HepG2 (cell line): ENCODE results near the gene COASY. TPM values are rescaled to one million over a fixed set of nuclear protein-coding genes. Genes with fewer than 3 reads are reported as not detected.

Source experiments
- BCL6 ChIP-seq: IDR thresholded peaks from 2 replicates; pipeline ENCODE4 v1.6.1; 2016; ENCODE audit warnings: missing genetic modification reagents, missing compliant biosample characterization
- BHLHE40 ChIP-seq: IDR thresholded peaks from 2 replicates; pipeline ENCODE4 v1.6.1; 2011; ENCODE audit warnings: low read length, improper control_type of control experiment
- CAMTA2 ChIP-seq: sonication (generic); formaldehyde crosslinking; IDR thresholded peaks from 2 replicates; pipeline ENCODE4 v1.4.0; 2020; ENCODE audit warnings: mild to moderate bottlenecking, missing genetic modification reagents, borderline replicate concordance
- HNRNPL ChIP-seq: fragments of 200-400 bp; formaldehyde crosslinking; IDR thresholded peaks from 2 replicates; pipeline ENCODE4 v1.6.1; 2017; ENCODE audit warnings: mild to moderate bottlenecking, low read depth, low read length
- NAIF1 ChIP-seq: sonication (generic); formaldehyde crosslinking; IDR thresholded peaks from 2 replicates; pipeline ENCODE4 v1.5.0; 2020; ENCODE audit warnings: mild to moderate bottlenecking, missing genetic modification reagents, borderline replicate concordance
- NFE2L2 ChIP-seq: fragments of 150-350 bp; IDR thresholded peaks from 2 replicates; pipeline ENCODE4 v1.6.1; 2014; ENCODE audit warnings: low read length
- NONO ChIP-seq, 2 experiments: fragments of 450-650 bp in 1 of 2; sonication (generic) in 1 of 2; formaldehyde crosslinking in 1 of 2; IDR thresholded peaks in 1 of 2; conservative IDR thresholded peaks in 1 of 2; 2 replicates each; pipeline versions ENCODE4 v1.6.1 to v1.8.0; 2017 to 2022; ENCODE audit warnings: mild to moderate bottlenecking in 1 of 2, missing genetic modification reagents in 1 of 2, moderate library complexity in 1 of 2
- NR2F6 ChIP-seq, 2 experiments: IDR thresholded peaks; 2 replicates each; pipeline ENCODE4 v1.6.1; 2016; ENCODE audit warnings: antibody characterized with exemption in 1 of 2, mild to moderate bottlenecking in 1 of 2
- RAD51 ChIP-seq: fragments of 450-650 bp; IDR thresholded peaks from 2 replicates; pipeline ENCODE4 v1.6.1; 2016; ENCODE audit warnings: borderline replicate concordance
- RARA ChIP-seq: IDR thresholded peaks from 2 replicates; pipeline ENCODE4 v1.6.1; 2016; ENCODE audit warnings: missing genetic modification reagents, missing compliant biosample characterization
- SMAD1 ChIP-seq: sonication (generic); formaldehyde crosslinking; IDR thresholded peaks from 2 replicates; pipeline ENCODE4 v1.4.0; 2020; ENCODE audit warnings: missing genetic modification reagents, low read depth, mild to moderate bottlenecking, borderline replicate concordance
- SMAD9 ChIP-seq: sonication (generic); formaldehyde crosslinking; IDR thresholded peaks from 2 replicates; pipeline ENCODE4 v1.5.1; 2020; ENCODE audit warnings: mild to moderate bottlenecking, missing genetic modification reagents
- SNAI1 ChIP-seq: sonication (generic); formaldehyde crosslinking; IDR thresholded peaks from 2 replicates; pipeline ENCODE4 v1.5.0; 2020; ENCODE audit warnings: mild to moderate bottlenecking, missing genetic modification reagents, borderline replicate concordance
- TCF7L2 ChIP-seq: IDR thresholded peaks from 2 replicates; pipeline ENCODE4 v1.6.1; 2011; ENCODE audit warnings: mild to moderate bottlenecking, low read depth, low read length, moderate library complexity
- ZBTB8A ChIP-seq: sonication (generic); formaldehyde crosslinking; IDR thresholded peaks from 2 replicates; pipeline ENCODE4 v1.4.0; 2020; ENCODE audit warnings: mild to moderate bottlenecking, low read depth, missing genetic modification reagents, borderline replicate concordance
- ZKSCAN5 ChIP-seq: sonication (generic); formaldehyde crosslinking; IDR thresholded peaks from 2 replicates; pipeline ENCODE4 v1.5.1; 2020; ENCODE audit warnings: mild to moderate bottlenecking, missing genetic modification reagents
- ZNF124 ChIP-seq: sonication (generic); formaldehyde crosslinking; IDR thresholded peaks from 2 replicates; pipeline ENCODE4 v1.4.0; 2020; ENCODE audit warnings: missing genetic modification reagents
- ZNF558 ChIP-seq: sonication (generic); formaldehyde crosslinking; IDR thresholded peaks from 2 replicates; pipeline ENCODE4 v1.9.0; 2022; ENCODE audit warnings: mild to moderate bottlenecking, missing genetic modification reagents, borderline replicate concordance
- ZNF615 ChIP-seq: sonication (generic); formaldehyde crosslinking; IDR thresholded peaks from 2 replicates; pipeline ENCODE4 v1.5.0; 2020; ENCODE audit warnings: mild to moderate bottlenecking, missing genetic modification reagents, borderline replicate concordance
- ZNF660 ChIP-seq: sonication (generic); formaldehyde crosslinking; IDR thresholded peaks from 2 replicates; pipeline ENCODE4 v1.5.1; 2020; ENCODE audit warnings: mild to moderate bottlenecking, low read depth, missing genetic modification reagents, borderline replicate concordance
- ZNF780A ChIP-seq: sonication (generic); formaldehyde crosslinking; IDR thresholded peaks from 2 replicates; pipeline ENCODE4 v1.8.0; 2022; ENCODE audit warnings: mild to moderate bottlenecking, missing genetic modification reagents, moderate library complexity
- ZNF839 ChIP-seq: sonication (generic); formaldehyde crosslinking; IDR thresholded peaks from 2 replicates; pipeline ENCODE4 v1.4.0; 2020; ENCODE audit warnings: missing genetic modification reagents, mild to moderate bottlenecking, borderline replicate concordance
- ZNF883 ChIP-seq: sonication (generic); formaldehyde crosslinking; IDR thresholded peaks from 2 replicates; pipeline ENCODE4 v1.5.1; 2020; ENCODE audit warnings: mild to moderate bottlenecking, missing genetic modification reagents; ENCODE audit errors: not compliant biosample characterization
- ZSCAN31 ChIP-seq: sonication (generic); formaldehyde crosslinking; IDR thresholded peaks from 2 replicates; pipeline ENCODE4 v1.5.0; 2020; ENCODE audit warnings: low read depth, mild to moderate bottlenecking, missing genetic modification reagents
- polyA plus RNA-seq, 8 experiments: library from polyadenylated mRNA; depleted of rRNA in 3 of 8; stranded (reverse) in 7 of 8; unstranded in 1 of 8; fragments of >200 nt; fragmentation: Illumina TruSeq in 4 of 8; extraction: Trizol in 4 of 8; gene quantifications; 2 replicates each; pipeline versions ENCODE4 v1.2.1 to v1.2.3, GENCODE V29; 2011 to 2016; ENCODE audit warnings: low read depth in 4 of 8, missing spikeins in 1 of 8, mixed read lengths in 1 of 8; ENCODE audit not compliant: insufficient read depth in 1 of 8
- total RNA-seq, 5 experiments: library from RNA; depleted of rRNA; stranded (reverse); fragments of >200 nt; fragmentation: Illumina TruSeq; extraction: Trizol; gene quantifications; 2 replicates each; pipeline ENCODE4 v1.2.3, GENCODE V29; 2016; ENCODE audit warnings: low read depth in 1 of 5
- TF ChIP-seq, protein P1 (sequence below): sonication (generic); formaldehyde crosslinking; IDR thresholded peaks from 2 replicates; pipeline ENCODE4 v1.4.0; 2020; ENCODE audit warnings: missing genetic modification reagents
- TF ChIP-seq, protein P2 (sequence below): sonication (generic); formaldehyde crosslinking; conservative IDR thresholded peaks from 2 replicates; pipeline ENCODE4 v1.4.0; 2020; ENCODE audit warnings: missing genetic modification reagents
- TF ChIP-seq, protein P3 (sequence below): sonication (generic); formaldehyde crosslinking; IDR thresholded peaks from 2 replicates; pipeline ENCODE4 v1.8.1; 2023; ENCODE audit warnings: mild to moderate bottlenecking, missing genetic modification reagents, borderline replicate concordance

COASY gene
- total and polyA plus RNA-seq, 2 of the 13 experiments (the other 11 are each of a cell fraction or from before 2014, with no cell fraction given) = 90.7 to 125 TPM

DNA sequence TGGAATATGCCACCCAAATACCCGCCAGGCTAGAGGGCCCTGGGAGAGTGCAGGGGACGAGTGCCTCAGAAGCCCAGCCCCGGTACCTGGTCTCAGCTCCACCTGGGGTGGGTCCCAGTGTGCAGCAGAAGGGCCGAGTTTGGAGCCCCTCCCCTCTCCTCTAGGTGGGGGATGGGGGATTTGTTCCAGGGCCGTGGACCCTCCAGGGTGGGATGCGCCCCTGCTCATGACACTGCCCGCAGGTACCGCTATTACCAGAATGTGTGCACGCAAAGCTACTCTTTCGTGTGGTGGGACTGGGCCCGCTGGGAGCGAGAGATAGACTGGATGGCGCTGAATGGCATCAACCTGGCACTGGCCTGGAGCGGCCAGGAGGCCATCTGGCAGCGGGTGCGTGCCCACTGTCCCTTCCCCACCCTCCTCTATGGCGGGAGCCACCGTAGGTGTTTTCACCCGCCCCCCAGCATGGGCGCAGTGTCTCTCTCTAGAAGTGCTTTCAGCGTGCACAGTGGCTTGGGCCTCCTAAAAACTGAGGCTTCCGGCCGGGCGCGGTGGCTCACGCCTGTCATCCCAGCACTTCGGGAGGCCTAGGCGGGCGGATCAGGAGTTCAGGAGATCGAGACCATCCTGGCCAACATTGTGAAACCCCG, 24.7 kb upstream of the COASY start (continued):
- TF ChIP-seq ZNF615 (CRISPR knock-in tag) (0 out of 2 replicates have a peak, but pooled peaks have one; percentile 45), SNAI1 (CRISPR knock-in tag) (peak; percentile 61; the same call in 1 of the 2 replicates), ZKSCAN5 (CRISPR knock-in tag) (no peak), RARA (CRISPR knock-in tag) (no peak), ZNF883 (CRISPR knock-in tag) (peak; percentile 6), ZNF839 (no peak), RAD51 (no peak), ZNF558 (CRISPR knock-in tag) (0 out of 2 replicates have a peak, but pooled peaks have one; percentile 23), SMAD9 (no peak), NFE2L2 (no peak), ZSCAN31 (CRISPR knock-in tag) (no peak), CAMTA2 (CRISPR knock-in tag) (peak; percentile 59; the same call in 1 of the 2 replicates), ZNF780A (no peak), ZBTB8A (CRISPR knock-in tag) (no peak), NONO (IDR thresholded peaks at IDR 0.05) (no peak), NONO (CRISPR knock-in tag; conservative IDR thresholded peaks at IDR 0.05) (no peak), ZNF124 (CRISPR knock-in tag) (no peak), BCL6 (CRISPR knock-in tag) (no peak), BHLHE40 (no peak), HNRNPL (peak; percentile 77), NAIF1 (peak; percentile 55; the same call in 1 of the 2 replicates), SMAD1 (CRISPR knock-in tag) (no peak; the same call in 1 of the 2 replicates), ZNF660 (CRISPR knock-in tag) (no peak), NR2F6 (IDR thresholded peaks at IDR 0.05) (no peak), NR2F6 (CRISPR knock-in tag; IDR thresholded peaks at IDR 0.05) (no peak), TCF7L2 (no peak)
- TF ChIP-seq, protein P1, sequence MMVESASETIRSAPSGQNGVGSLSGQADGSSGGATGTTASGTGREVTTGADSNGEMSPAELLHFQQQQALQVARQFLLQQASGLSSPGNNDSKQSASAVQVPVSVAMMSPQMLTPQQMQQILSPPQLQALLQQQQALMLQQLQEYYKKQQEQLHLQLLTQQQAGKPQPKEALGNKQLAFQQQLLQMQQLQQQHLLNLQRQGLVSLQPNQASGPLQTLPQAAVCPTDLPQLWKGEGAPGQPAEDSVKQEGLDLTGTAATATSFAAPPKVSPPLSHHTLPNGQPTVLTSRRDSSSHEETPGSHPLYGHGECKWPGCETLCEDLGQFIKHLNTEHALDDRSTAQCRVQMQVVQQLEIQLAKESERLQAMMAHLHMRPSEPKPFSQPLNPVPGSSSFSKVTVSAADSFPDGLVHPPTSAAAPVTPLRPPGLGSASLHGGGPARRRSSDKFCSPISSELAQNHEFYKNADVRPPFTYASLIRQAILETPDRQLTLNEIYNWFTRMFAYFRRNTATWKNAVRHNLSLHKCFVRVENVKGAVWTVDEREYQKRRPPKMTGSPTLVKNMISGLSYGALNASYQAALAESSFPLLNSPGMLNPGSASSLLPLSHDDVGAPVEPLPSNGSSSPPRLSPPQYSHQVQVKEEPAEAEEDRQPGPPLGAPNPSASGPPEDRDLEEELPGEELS (CRISPR knock-in tag) = no peak
- TF ChIP-seq, protein P2, sequence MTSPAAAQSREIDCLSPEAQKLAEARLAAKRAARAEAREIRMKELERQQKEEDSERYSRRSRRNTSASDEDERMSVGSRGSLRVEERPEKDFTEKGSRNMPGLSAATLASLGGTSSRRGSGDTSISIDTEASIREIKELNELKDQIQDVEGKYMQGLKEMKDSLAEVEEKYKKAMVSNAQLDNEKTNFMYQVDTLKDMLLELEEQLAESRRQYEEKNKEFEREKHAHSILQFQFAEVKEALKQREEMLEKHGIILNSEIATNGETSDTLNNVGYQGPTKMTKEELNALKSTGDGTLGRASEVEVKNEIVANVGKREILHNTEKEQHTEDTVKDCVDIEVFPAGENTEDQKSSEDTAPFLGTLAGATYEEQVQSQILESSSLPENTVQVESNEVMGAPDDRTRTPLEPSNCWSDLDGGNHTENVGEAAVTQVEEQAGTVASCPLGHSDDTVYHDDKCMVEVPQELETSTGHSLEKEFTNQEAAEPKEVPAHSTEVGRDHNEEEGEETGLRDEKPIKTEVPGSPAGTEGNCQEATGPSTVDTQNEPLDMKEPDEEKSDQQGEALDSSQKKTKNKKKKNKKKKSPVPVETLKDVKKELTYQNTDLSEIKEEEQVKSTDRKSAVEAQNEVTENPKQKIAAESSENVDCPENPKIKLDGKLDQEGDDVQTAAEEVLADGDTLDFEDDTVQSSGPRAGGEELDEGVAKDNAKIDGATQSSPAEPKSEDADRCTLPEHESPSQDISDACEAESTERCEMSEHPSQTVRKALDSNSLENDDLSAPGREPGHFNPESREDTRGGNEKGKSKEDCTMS = no peak
- TF ChIP-seq, protein P3, sequence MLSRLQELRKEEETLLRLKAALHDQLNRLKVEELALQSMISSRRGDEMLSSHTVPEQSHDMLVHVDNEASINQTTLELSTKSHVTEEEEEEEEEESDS (CRISPR knock-in tag) = no peak
